NCI-H187 (cell line): ENCODE measurements around the gene FAM20A.
A peak's percentile ranks its signal among the peaks of the same experiment; 100 is the strongest.

ENCODE experiments used
- DNase-seq, 2 experiments: peaks; one replicate each; lab custom pipeline; 2025; lab: John Stamatoyannopoulos, UW

FAM20A gene

DNA sequence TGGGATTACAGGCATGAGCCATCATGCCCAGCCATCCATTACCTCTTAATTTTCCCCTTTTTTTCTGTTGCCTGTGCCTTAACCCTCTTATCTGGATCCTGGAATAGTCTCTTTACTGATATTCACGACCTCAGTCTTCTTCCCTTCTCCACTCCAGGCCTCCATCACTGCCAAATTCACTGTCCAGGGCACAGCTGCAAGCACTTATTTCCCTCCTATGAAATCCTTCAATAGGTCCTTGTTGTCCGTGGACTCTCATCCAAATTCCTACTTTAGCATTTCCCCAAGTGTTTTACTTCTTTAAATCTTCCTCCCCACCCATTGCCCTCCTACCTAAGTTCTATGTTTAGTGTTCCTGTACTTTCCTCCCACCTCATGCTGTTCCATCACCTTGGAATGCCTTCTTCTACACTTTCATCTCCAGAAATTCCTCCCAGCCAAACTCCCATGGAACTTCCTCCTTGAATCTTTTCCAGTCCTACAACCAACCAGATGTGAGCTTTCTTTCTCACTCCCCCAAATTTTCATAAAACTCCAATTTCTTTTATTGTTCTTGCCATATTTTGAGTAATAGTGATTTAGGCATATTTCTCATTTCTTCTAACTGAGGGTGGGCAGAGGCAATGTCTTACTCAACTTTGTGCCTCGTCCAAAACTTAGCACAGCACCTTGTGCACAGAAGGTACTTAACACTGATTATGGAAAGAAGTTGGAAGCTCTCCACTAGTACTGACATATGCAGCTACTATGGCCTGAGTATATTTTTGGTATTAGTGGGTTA is 35.3 kb downstream of the FAM20A start:
- no peak for DNase-seq

DNA sequence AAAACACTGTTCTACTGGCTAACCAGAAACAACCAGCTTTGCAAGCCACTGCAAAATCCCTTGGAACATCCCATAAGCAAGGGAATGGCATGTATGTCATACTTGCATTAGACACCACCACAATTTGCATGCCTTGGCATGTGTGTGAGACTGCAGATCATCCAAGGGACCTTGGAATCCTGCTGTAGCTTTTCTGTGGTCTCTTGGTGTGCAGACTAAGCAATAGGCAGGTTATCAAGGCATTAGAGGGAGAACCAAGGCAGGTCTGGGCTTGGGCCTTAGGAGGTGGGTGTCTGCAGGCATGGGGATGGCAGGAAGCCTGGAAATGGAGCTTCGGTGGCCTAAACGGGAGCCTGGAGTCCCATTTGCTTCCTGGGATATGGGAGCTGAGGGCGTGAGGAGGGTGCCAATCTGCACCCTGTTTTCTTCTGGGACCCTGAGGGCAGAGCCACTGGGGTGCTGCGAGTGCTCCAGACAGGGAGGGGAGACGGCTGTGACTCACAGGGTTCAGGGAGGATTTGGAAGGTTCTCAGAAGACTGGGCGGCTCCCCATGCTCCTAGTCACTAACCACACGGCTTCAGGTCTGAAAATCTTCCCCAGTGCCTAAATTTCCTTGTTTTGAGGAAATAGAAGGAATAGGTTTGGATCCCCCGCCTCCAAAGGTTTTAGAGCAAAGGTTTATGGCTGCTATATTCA is 36.6 kb downstream of the FAM20A start:
- no peak for DNase-seq

- no peak for DNase-seq
Measured at GRCh38 chr17:68562736-68563135, 38.4 kb downstream of the FAM20A start.

DNA sequence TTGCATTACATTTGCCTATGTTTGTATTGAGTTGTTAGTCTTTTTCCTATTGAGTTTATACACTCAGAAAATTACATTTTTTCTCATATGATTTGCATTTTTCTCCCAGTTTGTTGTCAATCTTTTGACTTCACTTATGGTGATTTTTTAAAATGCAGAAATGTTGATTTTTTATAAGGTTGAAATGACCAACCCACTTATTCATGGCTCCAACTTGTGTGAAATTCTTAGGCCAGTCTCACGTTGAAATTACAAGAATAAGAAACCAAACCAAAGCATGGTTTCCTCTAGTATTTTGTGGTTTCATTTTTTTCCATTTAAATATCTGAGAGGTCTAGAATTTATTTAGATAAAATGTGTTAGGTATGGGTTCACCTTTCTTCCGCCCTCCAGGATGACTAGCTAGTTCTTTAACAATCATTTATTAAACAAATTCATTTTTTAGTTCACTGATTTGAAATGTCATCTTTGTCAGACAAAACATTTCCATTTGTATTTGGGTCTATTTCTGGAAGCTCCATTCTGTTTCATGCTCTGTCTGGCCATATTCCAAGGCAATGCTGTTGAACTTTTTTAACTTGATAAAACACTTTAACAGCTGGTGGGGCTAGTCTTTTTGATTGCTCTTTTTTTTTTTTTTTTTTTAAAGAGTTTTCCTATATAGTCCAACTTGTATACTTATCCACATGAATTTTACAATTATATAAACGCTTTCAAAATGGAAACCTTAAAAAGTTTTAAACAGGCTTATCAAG is 40.0 kb downstream of the FAM20A start:
- no peak for DNase-seq

- no peak for DNase-seq
Measured at GRCh38 chr17:68559316-68559715, 41.9 kb downstream of the FAM20A start.

DNA sequence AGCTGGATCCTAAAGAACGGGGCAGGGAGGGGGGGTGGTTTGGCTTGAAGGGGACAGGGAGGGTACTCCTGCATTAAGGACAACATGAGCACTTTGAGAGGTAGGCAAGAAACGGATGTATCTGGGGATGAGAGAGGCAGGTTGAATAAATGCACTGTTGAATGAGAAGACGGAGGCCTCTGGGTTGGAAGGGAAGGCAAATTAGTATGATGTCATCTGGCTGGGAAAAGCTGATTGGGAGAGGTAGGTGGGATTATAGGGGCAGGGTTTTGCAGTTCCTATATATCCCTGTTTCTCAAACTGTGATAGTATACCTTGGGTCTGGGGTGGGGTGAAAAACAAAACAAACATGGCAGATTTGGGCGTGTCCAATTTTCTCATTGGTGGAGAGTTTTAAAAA is 44.6 kb downstream of the FAM20A start:
- DNase-seq: no peak

DNA sequence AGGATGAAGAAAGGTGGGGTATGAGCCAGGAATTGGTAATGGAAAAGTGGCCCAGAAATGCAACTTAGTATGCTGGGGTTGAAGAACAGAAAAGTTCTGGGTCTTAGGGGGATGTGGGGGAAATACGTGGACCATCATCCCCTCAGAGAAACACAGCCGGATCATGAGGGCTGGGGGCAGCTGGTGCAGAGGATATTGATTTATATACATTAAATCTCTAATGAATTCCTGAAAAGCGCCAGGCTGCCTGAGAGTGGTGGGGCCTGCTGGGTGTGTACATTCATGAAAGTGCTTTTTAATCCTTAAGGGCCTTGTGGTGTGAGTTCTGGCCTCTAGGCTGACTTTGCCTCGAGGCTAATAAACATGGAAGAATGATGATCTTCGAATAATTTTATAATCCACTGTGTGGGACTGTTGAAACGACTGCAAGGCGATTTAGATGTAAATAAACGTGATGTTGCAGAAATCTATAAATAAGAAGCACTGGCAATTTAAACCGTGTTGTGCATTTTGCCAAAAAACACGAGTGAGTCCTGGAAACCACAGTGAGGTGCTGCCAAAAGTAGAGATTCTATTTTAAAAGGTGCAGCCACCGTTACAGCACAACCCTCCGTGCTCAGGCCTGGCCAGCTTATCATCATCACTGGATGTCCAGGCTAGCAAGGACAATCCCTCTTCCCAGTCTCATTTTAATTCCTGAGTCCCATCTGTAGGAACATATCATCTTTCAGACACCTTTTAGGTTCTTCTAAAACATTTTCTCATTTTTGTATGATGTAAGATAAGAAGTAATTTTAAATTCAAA is 56.9 kb downstream of the FAM20A start:
- no peak for DNase-seq

DNA sequence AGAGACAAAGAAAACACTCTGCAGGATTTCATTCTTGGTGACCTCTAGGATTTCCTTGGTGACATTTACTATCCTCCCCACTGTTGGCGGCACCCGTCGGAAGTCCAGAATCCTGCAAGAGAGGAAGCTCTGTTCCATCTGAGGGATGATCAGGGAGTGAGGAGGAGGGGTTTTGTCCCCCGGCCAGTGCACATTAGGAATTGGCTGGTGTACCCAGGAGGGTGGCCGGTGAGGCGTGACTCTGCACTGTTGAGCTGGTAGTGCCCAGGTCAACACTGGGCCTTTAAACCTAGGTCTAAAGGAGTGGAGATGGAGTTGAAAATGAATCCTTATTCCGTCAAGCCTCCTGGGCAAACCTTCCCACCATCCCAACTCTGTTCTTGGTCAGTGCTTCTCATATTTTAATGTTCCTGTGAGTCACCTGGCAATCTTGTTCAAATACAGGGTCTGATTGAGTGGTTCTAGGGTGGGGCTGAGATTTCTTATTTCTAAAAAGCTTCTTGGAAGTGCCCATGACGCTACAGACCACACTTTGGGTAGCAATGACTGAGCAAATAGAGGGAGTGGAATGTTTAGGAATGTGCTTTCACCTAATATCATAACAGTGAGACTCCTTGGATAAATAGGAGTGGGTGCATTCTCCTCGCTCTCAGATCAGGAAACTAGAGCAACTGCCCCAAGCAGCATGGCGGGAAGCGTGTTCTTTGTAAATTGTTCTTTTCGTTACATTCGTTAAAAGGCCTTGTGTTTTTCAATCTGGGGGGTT is 58.3 kb downstream of the FAM20A start:
- no peak for DNase-seq

- DNase-seq: no peak
Measured at GRCh38 chr17:68541816-68542215, 59.4 kb downstream of the FAM20A start.

DNA sequence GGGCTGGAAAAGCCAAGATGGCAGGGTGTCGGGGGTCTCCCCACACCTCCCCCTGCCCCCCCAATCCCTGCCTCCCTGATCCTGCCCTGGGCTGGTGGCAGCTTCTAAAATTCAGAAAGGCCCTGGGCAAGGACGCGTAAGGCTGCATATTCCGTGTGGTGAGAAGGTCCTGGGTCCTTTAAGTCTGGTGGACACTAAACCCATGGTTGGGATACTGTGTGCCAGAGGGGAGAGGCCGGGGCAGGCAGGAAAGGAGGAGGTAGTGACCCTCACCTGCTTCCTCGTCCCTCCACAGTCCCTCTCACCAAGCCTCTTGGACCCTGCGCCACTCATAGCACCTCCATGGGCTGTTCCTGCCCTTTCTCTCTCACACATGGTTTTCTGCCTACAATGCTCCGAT is 60.2 kb downstream of the FAM20A start:
- no peak for DNase-seq

- DNase-seq: peak in 1 of 2 experiments; percentile 41
Measured at GRCh38 chr17:68539548-68540467, 61.4 kb downstream of the FAM20A start.

DNA sequence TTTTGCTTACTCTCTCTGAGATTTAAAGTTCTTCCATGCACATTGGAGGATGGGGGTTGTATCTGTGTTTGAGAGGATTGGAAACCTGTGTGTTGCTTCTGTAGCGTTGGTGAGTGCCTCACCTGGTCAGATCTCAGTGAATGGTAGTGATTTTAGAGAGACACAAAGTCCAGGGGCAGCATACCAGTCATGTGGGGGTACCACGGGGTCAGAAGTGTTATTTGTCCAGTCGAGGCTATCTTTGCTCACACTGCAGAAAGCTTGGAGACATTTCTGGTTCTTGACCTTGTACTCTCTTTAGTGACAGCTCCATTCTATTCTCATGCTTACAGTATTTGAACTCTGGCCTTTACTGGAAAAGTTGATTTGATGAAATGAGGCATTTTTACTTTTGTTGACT is 65.2 kb downstream of the FAM20A start:
- DNase-seq: no peak

- DNase-seq: no peak
Measured at GRCh38 chr17:68534695-68535088, 66.5 kb downstream of the FAM20A start.

GRCh38 chr17:68533887-68534694 is 67.1 kb downstream of the FAM20A start:
- DNase-seq: no peak

DNA sequence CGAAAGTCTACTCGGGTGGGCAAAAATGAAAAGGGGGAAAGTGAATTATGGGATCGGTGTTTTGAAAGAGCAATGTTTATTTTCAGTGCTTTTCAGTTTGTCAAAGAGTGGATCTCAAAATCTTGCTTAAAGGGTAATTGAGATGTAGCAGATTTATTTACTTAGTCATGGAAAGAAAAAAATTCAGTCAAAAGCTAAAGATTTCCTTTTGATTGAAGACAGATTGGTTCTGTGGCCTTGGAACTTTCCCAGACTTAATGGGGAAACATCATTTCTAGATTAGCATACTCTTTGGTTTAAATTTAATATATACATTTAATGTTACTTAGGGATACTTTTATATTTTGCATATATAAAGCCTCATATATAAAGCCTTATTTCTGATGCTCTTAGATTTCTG is 68.3 kb downstream of the FAM20A start:
- DNase-seq: no peak

- DNase-seq: no peak
Measured at GRCh38 chr17:68531252-68531651, 69.9 kb downstream of the FAM20A start.

GRCh38 chr17:68527314-68527713 is 73.9 kb downstream of the FAM20A start:
- DNase-seq: no peak

DNA sequence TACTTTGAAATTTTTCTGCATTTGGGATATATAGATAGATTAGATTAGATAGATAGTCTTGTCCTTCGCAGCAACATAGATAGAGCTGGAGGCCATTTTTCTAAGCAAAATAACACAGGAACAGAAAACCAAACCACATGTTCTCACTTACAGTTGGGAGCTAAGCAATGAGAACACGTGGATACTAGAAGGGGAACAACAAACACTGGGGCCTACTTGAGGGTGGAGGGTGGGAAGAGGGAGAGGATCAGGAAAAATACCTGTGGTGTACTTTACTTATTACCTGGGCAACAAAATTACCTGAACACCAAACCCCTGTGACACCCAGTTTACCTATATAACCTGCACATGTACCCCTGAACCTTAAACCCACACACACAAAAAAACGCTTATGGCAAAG is 74.6 kb downstream of the FAM20A start:
- DNase-seq: no peak

GRCh38 chr17:68522266-68522665 is 78.9 kb downstream of the FAM20A start:
- no peak for DNase-seq
